HEK293 (cell line): ENCODE measurements around the gene ZBTB20.

Experiments
- CTCF ChIA-PET: fragments of 350-600 bp; formaldehyde crosslinking; extraction: SDS; loops from one replicate; lab custom pipeline; 2021; ENCODE audit warnings: antibody characterized with exemption; lab: Yijun Ruan, JAX
- POLR2A ChIA-PET: fragments of 300-600 bp; formaldehyde crosslinking; extraction: SDS; loops from one replicate; lab custom pipeline; 2020; ENCODE audit warnings: antibody characterized with exemption, inconsistent platforms; lab: Yijun Ruan, JAX
- H3K27ac ChIP-seq: fragments of 200-500 bp; sonication (Bioruptor generic); 2 replicates; pipeline ENCODE4 v1.5.1; 2014; ENCODE audit warnings: low read depth, low read length, control low read depth, inconsistent platforms; ENCODE audit errors: extremely low read depth
- H3K36me3 ChIP-seq, 2 experiments: fragments of 200-500 bp in 1 of 2; sonication (Bioruptor generic) in 1 of 2; 1 replicate in 1 of 2; 2 replicates in 1 of 2; pipeline ENCODE4 v1.5.1; 2014 to 2017; ENCODE audit warnings: inconsistent platforms in 2 of 2, low read length in 2 of 2; ENCODE audit not compliant: control insufficient read depth in 2 of 2, insufficient read depth in 1 of 2
- H3K4me1 ChIP-seq: fragments of 200-500 bp; sonication (Bioruptor generic); 2 replicates; pipeline ENCODE4 v1.5.1; 2014; ENCODE audit warnings: mild to moderate bottlenecking, low read length, inconsistent platforms; ENCODE audit not compliant: control insufficient read depth, insufficient read depth
- H3K4me3 ChIP-seq: 2 replicates; pipeline ENCODE4 v1.5.1; 2011; ENCODE audit warnings: low read depth, mild to moderate bottlenecking, control low read depth, low read length, moderate library complexity
- H3K9me3 ChIP-seq: fragments of 200-500 bp; sonication (Bioruptor generic); 2 replicates; pipeline ENCODE4 v1.5.1; 2014; ENCODE audit warnings: low read depth, low read length, inconsistent platforms; ENCODE audit not compliant: control insufficient read depth, insufficient read depth
- GFI1B ChIP-seq: fragments of 450-650 bp; formaldehyde crosslinking; IDR thresholded peaks from 2 replicates; pipeline ENCODE4 v1.5.1; 2016; ENCODE audit warnings: missing biosample characterization, missing genetic modification characterization
- KLF1 ChIP-seq: fragments of 450-650 bp; formaldehyde crosslinking; IDR thresholded peaks from 2 replicates; pipeline ENCODE4 v1.5.1; 2016; ENCODE audit warnings: missing biosample characterization, missing genetic modification characterization
- KLF16 ChIP-seq: fragments of 450-650 bp; formaldehyde crosslinking; IDR thresholded peaks from 2 replicates; pipeline ENCODE4 v1.5.1; 2017; ENCODE audit warnings: missing biosample characterization, missing genetic modification characterization
- KLF9 ChIP-seq: fragments of 450-650 bp; formaldehyde crosslinking; IDR thresholded peaks from 2 replicates; pipeline ENCODE4 v1.5.1; 2016; ENCODE audit warnings: missing biosample characterization, missing genetic modification characterization, low read depth
- REPIN1 ChIP-seq: fragments of 450-650 bp; formaldehyde crosslinking; IDR thresholded peaks from 2 replicates; pipeline ENCODE4 v1.5.1; 2017; ENCODE audit warnings: missing biosample characterization, missing genetic modification characterization, low read depth
- SALL2 ChIP-seq: fragments of 450-650 bp; formaldehyde crosslinking; IDR thresholded peaks from 2 replicates; pipeline ENCODE4 v1.5.0; 2017; ENCODE audit warnings: missing biosample characterization, mild to moderate bottlenecking, missing genetic modification characterization, borderline replicate concordance
- SP3 ChIP-seq: fragments of 450-650 bp; formaldehyde crosslinking; IDR thresholded peaks from 2 replicates; pipeline ENCODE4 v1.5.1; 2016; ENCODE audit warnings: missing biosample characterization, missing genetic modification characterization
- TCF7L2 ChIP-seq: IDR thresholded peaks from 2 replicates; pipeline ENCODE4 v1.6.1; 2011; ENCODE audit warnings: low read depth, mild to moderate bottlenecking, inconsistent platforms, low read length, moderate library complexity, borderline replicate concordance
- ZBTB17 ChIP-seq: fragments of 450-650 bp; formaldehyde crosslinking; IDR thresholded peaks from 2 replicates; pipeline ENCODE4 v1.5.1; 2016; ENCODE audit warnings: missing biosample characterization, missing genetic modification characterization
- ZBTB49 ChIP-seq: fragments of 450-650 bp; formaldehyde crosslinking; IDR thresholded peaks from 2 replicates; pipeline ENCODE4 v1.5.1; 2016; ENCODE audit warnings: missing biosample characterization, missing genetic modification characterization, low read depth
- ZFP37 ChIP-seq: fragments of 450-650 bp; formaldehyde crosslinking; IDR thresholded peaks from 2 replicates; pipeline ENCODE4 v1.5.1; 2016; ENCODE audit warnings: missing biosample characterization, missing genetic modification characterization
- ZNF121 ChIP-seq: fragments of 450-650 bp; formaldehyde crosslinking; IDR thresholded peaks from 2 replicates; pipeline ENCODE4 v1.5.1; 2016; ENCODE audit warnings: missing biosample characterization, missing genetic modification characterization
- ZNF155 ChIP-seq: fragments of 450-650 bp; formaldehyde crosslinking; IDR thresholded peaks from 2 replicates; pipeline ENCODE4 v1.5.1; 2016; ENCODE audit warnings: missing biosample characterization, missing genetic modification characterization
- ZNF175 ChIP-seq: fragments of 450-650 bp; formaldehyde crosslinking; IDR thresholded peaks from 2 replicates; pipeline ENCODE4 v1.5.1; 2016; ENCODE audit warnings: missing biosample characterization, missing genetic modification characterization
- ZNF521 ChIP-seq: fragments of 450-650 bp; formaldehyde crosslinking; IDR thresholded peaks from 2 replicates; pipeline ENCODE4 v1.5.1; 2017; ENCODE audit warnings: missing biosample characterization, mild to moderate bottlenecking, missing genetic modification characterization
- ZNF544 ChIP-seq: fragments of 450-650 bp; formaldehyde crosslinking; IDR thresholded peaks from 2 replicates; pipeline ENCODE4 v1.5.0; 2017; ENCODE audit warnings: missing biosample characterization, missing genetic modification characterization
- ZNF670 ChIP-seq: fragments of 450-650 bp; formaldehyde crosslinking; IDR thresholded peaks from 2 replicates; pipeline ENCODE4 v1.5.1; 2016; ENCODE audit warnings: missing biosample characterization, missing genetic modification characterization, low read depth
- ZNF785 ChIP-seq: fragments of 450-650 bp; formaldehyde crosslinking; IDR thresholded peaks from 2 replicates; pipeline ENCODE4 v1.5.1; 2016; ENCODE audit warnings: missing biosample characterization, missing genetic modification characterization
- ZSCAN5A ChIP-seq: fragments of 450-650 bp; formaldehyde crosslinking; IDR thresholded peaks from 2 replicates; pipeline ENCODE4 v1.5.1; 2016; ENCODE audit warnings: missing biosample characterization, missing genetic modification characterization
- TF ChIP-seq, protein P1 (sequence below): IDR thresholded peaks from 2 replicates; pipeline ENCODE4 v1.6.1; 2011; ENCODE audit warnings: mild to moderate bottlenecking, low read depth, low read length, borderline replicate concordance
- TF ChIP-seq, protein P2 (sequence below): fragments of 450-650 bp; formaldehyde crosslinking; IDR thresholded peaks from 2 replicates; pipeline ENCODE4 v1.5.1; 2016; ENCODE audit warnings: missing biosample characterization, missing genetic modification characterization
- TF ChIP-seq, protein P3 (sequence below): fragments of 450-650 bp; formaldehyde crosslinking; IDR thresholded peaks from 2 replicates; pipeline ENCODE4 v1.5.1; 2016; ENCODE audit warnings: missing biosample characterization, missing genetic modification characterization

Gene ZBTB20

DNA sequence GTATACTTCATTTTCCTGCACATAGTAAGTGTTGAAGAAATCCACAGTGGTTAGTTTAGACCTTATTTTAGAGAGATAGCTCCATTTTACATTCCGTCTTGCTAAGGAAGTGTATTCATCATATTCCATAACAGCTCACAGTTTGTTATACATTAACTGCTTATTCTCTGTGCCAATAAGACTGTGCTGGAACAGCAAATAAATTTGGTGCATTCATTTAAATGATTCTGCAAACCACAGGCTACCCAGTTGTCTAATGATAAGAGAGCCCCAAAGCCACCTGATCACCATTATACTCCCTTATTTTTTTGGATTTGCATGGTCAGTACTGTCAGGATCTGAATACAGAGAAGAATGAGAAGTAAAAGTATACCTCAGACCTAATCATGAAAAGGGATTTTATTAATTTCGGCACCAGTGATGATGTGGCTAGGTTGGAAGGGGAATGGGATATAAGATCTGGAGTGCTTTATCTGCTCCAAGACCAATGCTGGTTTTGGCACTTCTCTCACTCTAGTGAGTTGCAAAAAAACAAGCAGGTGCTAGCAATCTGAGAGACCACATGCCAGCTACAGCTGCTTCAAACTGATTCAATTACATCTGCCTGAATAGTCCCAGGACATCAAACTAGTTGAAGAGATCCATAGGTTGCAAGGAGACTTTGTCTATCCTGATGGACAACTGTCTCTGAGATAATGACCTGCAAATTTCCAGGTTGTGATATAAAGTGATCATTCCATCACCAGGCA is 254.8 kb downstream of the ZBTB20 start:
- TF ChIP-seq KLF9: no peak
- no peak for TF ChIP-seq TCF7L2
- TF ChIP-seq ZNF155 (tag by site-specific recombination): no peak
- TF ChIP-seq ZNF785: no peak
- TF ChIP-seq ZFP37 (tag by site-specific recombination): no peak
- TF ChIP-seq, protein P1, sequence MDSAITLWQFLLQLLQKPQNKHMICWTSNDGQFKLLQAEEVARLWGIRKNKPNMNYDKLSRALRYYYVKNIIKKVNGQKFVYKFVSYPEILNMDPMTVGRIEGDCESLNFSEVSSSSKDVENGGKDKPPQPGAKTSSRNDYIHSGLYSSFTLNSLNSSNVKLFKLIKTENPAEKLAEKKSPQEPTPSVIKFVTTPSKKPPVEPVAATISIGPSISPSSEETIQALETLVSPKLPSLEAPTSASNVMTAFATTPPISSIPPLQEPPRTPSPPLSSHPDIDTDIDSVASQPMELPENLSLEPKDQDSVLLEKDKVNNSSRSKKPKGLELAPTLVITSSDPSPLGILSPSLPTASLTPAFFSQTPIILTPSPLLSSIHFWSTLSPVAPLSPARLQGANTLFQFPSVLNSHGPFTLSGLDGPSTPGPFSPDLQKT: no peak
- TF ChIP-seq, protein P2, sequence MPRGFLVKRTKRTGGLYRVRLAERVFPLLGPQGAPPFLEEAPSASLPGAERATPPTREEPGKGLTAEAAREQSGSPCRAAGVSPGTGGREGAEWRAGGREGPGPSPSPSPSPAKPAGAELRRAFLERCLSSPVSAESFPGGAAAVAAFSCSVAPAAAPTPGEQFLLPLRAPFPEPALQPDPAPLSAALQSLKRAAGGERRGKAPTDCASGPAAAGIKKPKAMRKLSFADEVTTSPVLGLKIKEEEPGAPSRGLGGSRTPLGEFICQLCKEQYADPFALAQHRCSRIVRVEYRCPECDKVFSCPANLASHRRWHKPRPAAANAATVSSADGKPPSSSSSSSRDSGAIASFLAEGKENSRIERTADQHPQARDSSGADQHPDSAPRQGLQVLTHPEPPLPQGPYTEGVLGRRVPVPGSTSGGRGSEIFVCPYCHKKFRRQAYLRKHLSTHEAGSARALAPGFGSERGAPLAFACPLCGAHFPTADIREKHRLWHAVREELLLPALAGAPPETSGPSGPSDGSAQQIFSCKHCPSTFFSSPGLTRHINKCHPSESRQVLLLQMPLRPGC (tag by site-specific recombination): no peak
- TF ChIP-seq ZNF121 (tag by site-specific recombination): no peak
- no peak for TF ChIP-seq GFI1B (tag by site-specific recombination)
- no peak for TF ChIP-seq ZNF521
- no peak for TF ChIP-seq ZBTB17 (tag by site-specific recombination)
- TF ChIP-seq ZSCAN5A (tag by site-specific recombination): no peak
- no peak for TF ChIP-seq KLF1 (tag by site-specific recombination)
- TF ChIP-seq ZBTB49 (tag by site-specific recombination): no peak
- no peak for TF ChIP-seq REPIN1
- TF ChIP-seq SP3: no peak
- no peak for TF ChIP-seq ZNF175 (tag by site-specific recombination)

GRCh38 chr3:114887806-114888205 is 259.3 kb downstream of the ZBTB20 start:
- ChIA-PET POLR2A (no interaction called here), CTCF (interaction anchor here (0.7 kb wide), 1 partner anchor 1160 kb away, joined by 5 read pairs; no protein-coding TSS in a partner anchor)
- H3K9me3 ChIP-seq: no peaks in the 10 kb centered on the region
- TF ChIP-seq REPIN1 (no peak), ZNF521 (no peak), ZNF670 (tag by site-specific recombination) (no peak), KLF16 (tag by site-specific recombination) (no peak), ZNF544 (no peak), SALL2 (tag by site-specific recombination) (no peak)
- TF ChIP-seq, protein P3, sequence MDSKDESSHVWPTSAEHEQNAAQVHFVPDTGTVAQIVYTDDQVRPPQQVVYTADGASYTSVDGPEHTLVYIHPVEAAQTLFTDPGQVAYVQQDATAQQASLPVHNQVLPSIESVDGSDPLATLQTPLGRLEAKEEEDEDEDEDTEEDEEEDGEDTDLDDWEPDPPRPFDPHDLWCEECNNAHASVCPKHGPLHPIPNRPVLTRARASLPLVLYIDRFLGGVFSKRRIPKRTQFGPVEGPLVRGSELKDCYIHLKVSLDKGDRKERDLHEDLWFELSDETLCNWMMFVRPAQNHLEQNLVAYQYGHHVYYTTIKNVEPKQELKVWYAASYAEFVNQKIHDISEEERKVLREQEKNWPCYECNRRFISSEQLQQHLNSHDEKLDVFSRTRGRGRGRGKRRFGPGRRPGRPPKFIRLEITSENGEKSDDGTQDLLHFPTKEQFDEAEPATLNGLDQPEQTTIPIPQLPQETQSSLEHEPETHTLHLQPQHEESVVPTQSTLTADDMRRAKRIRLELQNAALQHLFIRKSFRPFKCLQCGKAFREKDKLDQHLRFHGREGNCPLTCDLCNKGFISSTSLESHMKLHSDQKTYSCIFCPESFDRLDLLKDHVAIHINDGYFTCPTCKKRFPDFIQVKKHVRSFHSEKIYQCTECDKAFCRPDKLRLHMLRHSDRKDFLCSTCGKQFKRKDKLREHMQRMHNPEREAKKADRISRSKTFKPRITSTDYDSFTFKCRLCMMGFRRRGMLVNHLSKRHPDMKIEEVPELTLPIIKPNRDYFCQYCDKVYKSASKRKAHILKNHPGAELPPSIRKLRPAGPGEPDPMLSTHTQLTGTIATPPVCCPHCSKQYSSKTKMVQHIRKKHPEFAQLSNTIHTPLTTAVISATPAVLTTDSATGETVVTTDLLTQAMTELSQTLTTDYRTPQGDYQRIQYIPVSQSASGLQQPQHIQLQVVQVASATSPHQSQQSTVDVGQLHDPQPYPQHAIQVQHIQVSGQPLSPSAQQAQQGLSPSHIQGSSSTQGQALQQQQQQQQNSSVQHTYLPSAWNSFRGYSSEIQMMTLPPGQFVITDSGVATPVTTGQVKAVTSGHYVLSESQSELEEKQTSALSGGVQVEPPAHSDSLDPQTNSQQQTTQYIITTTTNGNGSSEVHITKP: no peak

More for the DNA sequence above, 254.8 kb downstream of the ZBTB20 start:
- Histone ChIP-seq H3K36me3 (no peaks in the 10 kb centered on the region), H3K4me1 (no peaks in the 10 kb centered on the region), H3K9me3 (no peaks in the 10 kb centered on the region), H3K27ac (no peak overlapping the region), H3K4me3 (no peak overlapping the region)
- POLR2A ChIA-PET: no interaction called here
- CTCF ChIA-PET: no interaction called here

More at GRCh38 chr3:114887806-114888205, 259.3 kb downstream of the ZBTB20 start:
- Histone ChIP-seq H3K36me3 (no peaks in the 10 kb centered on the region), H3K4me1 (no peaks in the 10 kb centered on the region), H3K4me3 (no peak overlapping the region), H3K27ac (no peak overlapping the region)
